HG02798 (cell line): Measurements from ENCODE around the gene BRD1.
"Not testable (repeated sequence)": the region's sequence is repeated elsewhere in the genome, so short reads cannot be mapped to it uniquely, and the experiment has no call there.

Experiments
- ATAC-seq: cut with Tn5 transposase; IDR thresholded peaks from one replicate; pipeline ENCODE4 v1.9.1; 2021; ENCODE audit warnings: mild to moderate bottlenecking; ENCODE audit not compliant: unreplicated experiment, poor library complexity

The BRD1 gene

DNA sequence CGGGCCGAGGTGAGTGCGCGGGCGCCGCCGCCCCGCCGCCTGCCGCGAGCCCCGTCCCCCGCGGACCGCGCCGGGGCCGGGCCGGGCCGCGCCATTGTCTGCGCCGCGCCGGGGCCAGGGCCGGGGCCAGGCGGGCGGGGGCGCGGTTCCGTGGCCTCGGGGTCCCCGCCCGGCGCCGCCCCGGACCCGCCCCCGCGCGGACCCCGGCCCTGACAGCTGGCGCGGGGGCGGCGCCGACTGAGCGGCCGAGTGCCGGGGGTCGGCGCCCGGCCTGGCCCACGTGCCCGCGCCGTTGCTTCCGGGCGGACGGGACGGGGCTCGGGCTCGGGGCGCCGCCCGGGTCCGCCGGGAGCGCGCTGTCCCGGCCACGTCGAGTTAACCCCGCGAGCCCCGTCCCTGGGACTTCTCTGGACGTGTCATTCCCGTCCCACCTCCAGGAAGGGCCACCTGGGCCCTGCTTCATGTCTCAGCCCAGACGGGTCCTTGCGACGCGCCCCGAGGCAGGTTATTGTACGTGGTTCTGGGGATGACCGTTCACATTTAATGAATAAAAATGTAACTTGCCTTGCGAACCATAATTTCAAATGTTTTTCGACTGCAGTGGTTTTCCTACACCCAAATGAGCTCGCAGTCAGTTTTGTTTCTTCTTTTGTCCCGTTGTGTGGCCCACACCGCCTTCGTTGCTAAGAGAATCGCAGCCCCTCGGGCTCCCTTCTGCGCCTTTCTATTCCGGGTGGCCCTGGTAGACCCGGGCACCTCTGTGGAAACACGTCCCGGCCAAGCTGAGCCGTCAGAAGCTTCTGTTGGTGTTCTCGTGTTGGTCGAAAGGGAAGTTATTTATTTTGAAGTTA, 26.5 kb upstream of the BRD1 start:
- ATAC-seq = peak; percentile 36

DNA sequence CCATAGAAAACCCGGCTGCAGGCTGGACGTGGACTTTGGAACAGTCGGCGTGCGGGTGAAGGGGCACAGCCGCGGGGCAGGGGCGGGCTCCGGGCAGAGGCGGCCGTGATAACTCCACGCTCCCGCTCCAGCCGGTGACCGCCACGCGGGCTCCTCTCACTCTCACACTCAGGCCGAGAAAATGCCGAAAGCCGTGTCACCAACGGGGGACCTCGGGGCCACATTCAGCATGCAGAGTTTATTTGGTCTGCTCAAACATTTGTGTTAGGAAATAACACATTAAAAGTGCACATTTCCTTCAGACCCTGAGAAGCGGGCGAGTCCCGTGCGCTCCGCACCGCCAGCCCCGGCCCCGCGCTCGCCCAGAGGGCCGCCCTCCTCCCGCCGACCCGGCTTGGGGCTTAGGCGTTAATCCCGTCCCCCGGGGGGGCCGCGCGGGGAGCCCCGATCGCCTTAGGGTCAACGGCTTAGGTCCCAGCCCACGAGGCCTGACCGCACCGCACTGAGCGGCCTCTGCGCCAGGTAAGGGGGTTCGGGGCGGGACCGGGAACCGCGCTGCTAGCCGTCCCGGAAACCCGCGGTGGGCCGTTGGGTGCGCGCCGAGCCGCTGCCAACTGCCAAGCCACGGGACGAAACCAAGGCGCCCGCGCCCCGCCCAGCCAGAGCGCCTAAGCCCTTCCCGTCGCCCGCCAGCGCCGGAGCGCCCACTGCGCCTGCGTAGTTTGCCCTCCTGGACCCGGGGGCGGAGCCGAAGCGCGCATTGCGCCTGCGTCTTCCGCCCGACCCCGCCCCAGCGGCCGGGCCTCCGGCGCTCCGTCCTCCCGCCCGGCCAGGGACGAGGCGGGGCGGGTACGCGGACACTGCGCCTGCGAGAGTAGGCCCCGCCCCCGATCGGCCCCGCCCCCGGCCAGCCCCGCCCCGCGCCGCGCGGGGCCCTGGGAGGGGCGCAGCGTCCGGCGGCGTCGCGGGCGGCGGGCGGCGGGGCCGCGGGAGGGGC, 25.5 kb upstream of the BRD1 start, which contains the start of gene ZBED4:
Gene ZBED4 (plus strand): TSS at position 947 of the 997 bp plus-strand sequence. CDS start 29,819 bp downstream, outside the sequence.
- peak; percentile 86 for ATAC-seq

DNA sequence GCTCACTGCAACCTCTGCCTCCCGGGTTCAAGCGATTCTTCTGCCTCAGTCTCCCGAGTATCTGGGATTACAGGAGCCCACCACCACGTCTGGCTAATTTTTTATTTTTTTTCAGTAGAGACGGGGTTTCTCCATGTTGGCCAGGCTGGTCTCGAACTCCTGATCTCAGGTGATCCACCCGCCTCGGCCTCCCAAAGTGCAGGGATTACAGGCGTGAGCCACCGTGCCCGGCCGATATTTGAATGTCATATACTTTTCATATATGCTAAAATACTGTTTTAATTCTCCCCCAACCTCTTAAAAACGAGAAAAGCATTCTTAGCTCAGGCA, 24.9 kb upstream of the BRD1 start:
- ATAC-seq = not testable (repeated sequence)

DNA sequence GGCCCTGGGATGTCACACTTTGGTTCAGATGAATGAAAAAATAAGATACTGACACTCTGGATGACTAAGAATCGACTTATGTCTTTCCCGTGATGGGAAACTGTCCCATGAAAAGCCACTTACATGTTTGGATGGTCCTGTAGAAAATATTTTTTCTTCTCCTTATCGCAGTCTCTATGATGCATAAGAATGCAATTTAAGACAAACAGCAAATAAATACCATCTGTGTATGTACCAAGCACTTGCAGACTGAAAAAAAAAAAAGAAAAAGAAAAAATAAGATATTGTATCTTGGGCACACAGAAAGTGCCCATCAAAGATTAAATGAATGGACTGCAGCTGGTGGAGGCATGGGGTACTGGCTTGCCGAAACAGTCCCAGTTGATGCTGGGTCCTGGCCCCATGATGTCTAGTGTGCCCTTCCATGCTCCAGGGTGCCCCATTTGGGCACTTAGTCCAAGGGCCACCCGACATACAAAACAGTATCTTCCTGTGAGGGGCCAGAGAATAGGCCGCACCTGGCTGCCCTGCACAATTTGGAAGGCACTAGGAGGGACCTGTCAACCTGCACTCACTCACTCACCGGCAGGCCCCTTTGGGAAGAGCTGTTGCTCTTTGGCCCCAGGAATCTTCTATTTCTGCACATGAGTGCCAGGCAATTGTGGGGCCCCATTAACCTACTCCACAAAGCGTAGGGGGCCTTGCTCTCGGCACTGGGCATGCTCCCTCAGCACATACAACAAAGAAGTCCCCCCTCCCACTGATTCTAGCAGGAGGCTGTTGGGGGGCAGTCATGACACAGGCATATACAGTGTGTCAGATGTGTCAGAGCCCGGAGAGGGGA, 23.5 kb upstream of the BRD1 start:
- no peak for ATAC-seq

DNA sequence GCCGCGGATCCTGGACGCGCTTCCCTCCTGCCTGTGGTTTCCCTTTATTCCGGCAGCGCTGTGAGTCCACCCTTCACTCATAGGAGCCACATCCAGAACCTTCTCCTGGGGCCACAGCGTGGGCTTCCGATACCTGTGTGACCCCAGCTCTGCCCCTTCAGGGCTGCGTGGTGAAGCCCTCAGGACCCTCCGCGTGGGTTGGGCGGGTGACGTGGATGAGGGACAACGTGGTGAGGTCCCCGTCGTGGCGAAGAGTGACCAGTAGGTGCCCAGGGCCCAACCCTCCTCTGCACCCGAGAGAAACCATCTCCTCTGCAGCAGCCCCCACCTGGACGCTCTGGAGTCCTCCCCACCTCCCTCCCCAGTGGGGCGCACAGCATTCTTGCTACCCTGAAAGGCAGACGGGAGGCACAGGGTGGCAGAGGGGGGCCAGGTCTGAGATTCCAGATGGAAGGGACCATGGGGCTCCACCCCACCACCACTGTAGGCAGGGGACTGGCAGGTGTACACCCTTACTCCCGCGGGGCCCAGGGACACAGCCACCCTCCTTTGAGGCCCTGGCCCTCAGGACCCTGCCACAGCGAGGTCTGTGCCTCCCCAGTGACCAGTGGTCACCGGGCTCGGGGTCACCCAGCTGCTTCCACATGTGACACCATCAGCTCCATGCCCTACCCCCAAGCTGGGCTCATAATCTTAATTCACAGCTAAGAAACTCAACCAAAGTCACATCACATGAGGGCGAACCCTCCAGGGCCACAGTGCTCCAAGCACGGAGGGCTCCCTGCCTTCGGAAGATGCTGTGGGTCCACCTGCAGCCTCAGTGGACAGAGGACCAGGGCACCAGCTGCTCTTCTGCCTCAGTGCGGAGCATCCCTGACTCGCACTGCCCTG, 22.6 kb upstream of the BRD1 start:
- no peak for ATAC-seq

DNA sequence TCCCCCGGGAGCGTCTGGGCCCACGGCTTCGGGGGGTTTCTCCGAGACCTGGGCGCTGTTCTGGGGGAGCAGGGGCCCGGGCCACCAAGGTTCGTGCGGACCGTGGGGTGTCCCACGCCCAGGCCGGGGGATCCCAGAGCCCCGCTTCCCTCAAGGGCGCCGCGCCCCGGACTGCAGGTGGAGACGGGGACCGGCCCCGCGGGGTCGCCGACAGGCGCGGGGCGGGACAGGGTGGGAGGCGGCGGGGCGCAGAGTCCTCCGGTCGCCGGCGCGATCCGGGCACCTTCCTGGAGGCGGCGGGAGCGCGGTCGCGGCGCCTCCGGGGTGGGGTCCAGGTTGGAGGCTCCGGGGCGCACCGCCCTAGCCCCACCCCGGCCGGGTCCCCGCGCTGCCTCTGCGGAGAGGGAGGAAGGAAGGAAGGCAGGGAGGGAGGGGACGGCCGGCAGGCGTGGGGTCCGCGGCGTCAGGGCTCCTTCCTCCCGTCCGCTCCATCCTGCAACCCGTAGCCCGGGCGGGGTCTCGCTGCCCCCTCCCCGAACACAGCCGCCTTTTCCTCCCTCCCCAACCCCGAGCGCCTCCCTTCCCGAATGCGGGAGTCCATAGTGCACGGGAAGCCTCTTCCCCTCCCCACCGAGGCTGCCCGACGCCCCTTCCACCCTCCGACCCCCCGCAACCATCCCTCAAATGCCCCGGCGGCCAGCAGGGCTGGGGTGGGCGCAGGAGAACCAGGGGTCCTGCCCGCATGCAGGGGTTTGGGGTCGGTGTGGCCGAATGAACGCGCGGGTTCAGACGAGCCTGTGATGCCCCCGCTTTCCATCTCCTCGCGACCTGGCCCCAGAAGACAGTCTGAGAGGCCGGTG, 21.7 kb upstream of the BRD1 start:
- ATAC-seq = no peak

DNA sequence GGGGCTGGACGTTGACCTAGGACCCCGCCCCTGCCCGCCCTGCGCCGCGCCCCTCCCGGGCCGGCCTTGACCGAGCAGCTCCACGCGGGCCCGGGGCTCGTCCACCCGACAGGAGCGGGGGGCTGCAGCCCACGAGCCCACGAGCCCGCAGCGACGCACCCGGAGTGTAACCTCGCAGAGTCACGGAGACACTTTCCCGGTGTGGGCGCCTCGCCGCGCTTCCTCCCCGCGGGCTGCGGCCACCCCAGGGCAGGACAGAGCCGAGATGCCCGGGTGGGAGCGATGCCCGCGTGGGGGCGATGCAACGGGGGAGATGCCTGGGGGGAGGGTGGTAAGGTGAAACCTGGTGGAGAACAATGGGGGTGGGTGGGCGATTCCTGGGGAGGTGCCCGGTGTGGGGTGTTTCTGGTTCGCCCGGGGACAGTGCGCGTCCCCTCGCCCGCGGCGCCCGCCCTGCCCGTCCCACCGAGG, 21.1 kb upstream of the BRD1 start:
- ATAC-seq = no peak

DNA sequence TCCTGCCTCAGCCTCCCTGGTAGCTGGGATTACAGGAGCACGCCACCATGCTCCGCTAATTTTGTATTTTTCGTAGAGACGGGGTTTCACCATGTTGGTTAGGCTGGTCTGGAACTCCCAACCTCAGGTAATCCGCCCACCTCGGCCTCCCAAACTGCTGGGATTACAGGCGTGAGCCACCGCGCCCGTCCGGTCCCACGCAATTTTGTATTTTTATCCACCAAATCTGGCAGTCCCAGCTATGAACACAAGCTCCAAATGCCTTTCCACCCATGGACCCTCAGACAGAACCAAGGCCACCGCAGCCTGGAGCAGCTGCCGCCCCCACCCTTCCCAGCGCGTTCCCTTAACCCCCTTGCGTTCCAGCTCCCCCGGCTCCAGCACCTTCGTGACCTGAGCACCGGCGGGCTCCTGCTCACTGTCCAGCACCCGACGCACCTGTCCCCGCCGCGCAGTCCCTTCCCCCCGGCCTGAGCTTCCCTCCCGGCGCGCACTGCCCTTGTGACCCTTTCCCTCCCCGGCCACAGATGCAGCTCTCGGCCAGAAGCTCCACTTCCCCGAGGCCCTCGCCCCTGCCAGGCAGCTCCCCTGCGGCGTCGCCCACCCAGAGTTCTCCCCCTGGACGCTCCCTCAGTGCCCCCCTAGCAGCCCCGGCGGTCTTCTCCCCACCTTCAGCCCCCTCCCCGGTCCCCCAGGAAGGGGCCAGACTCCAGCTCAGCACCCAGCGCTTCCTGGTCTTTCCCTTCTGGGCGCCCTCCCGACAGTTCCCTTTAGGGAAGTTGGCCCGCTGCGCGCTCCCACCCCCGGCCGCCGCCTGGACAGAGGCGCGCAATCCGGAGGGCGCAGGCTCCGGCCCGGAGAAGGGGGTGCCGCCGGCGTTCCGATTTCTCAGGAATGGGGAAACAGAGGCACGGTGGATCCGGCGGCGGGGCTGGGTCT, 20.3 kb upstream of the BRD1 start:
- no peak for ATAC-seq

DNA sequence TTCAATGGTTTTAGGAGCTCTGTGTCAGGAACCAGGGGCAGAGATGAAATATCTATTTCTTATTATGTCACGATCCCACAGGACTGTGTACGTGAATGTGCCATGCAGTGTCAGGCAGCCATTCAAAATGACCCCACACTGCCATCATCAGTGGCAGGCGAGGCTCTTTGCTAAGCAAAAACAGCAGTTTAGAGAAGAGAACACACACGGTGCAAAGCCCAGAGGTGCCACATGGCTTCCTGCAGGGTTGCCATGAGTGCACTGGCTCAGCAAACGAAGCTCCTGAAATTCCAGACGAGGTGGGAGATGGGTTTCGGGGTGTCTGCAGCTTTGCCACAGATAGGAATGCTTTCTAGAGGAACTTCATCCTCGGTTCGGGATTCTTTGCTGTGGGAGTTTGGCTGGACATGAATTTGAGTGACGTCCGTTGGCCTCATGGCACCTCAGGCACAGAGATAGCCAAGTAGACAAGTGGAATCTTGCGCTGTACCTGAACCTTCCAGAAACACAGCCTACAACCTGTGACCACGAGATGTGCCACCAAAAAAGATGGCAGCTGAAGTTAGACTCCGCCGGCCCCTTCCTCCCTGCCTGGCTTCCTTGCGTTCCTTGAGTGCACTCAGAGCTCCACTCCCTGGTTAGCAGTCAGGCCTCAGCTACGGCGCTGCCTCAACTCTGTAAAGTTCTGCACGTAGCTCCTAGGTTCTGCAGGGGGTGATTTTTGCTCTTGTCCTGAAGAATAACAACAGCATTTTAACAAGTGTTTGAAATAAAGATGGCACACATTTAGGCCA, 18.2 kb upstream of the BRD1 start:
- ATAC-seq = no peak

DNA sequence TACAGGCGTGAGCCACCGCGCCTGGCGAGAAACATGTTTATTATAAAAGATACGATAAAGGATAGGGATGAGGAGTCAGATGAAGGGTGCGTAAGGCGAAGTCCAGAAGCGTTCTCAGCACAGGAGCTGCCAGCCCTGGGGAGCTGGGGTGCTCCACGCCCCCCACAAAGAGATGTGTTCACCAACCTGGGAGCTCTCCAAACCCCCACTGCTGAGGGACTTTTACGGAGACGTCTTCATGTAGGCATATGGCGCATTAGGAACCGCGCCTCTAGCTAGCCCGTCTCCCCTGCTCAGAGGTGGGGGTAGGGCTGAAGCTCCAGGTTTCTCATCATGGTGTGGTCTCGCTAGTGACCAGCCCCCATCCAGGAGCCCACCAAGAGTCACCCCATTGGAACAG, 17.6 kb upstream of the BRD1 start:
- ATAC-seq = no peak

DNA sequence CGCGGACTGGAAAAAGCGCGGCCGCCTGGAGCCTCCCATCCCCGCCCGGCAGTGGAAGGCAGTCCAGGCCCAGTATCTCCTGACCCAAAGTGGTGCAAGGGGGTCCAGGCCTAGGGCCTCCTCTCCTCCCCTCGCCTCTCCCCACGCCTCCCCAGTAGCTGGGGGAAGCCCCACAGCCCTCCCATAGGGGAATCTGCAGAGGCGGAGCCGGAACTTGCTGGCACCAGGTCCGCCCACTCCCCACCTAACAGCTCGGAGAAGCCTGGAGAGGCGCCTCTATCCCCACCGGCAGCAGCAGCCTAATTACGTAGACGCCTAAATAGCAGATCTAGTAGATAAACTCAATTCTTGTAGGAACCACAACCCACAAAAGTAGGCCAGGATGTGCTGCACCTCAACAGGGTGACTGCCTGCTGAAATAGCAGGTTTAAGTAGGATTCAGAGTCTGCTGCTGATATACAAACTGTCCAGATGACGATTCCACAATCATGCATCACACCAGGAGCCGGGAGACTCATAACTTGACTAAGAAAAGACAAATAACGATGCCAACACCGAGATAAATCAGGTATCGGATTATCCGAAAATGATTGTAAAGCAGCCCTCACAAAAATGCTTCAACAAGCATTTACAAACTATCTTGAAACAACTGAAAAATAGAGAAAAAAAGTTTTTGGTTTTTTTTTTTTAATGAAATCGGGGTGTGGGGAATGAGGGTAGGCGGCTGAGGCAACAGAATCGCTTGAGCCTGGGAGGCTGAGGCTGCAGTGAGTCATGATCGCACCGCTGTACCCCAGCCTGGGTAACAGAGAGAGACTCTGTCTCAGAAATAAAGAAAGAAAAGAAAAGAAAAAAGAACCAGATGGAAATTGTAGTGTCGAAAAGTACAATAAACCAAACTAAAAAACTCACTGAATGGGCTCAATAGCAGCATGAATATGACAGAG, 11.4 kb upstream of the BRD1 start:
- peak; percentile 53 for ATAC-seq

DNA sequence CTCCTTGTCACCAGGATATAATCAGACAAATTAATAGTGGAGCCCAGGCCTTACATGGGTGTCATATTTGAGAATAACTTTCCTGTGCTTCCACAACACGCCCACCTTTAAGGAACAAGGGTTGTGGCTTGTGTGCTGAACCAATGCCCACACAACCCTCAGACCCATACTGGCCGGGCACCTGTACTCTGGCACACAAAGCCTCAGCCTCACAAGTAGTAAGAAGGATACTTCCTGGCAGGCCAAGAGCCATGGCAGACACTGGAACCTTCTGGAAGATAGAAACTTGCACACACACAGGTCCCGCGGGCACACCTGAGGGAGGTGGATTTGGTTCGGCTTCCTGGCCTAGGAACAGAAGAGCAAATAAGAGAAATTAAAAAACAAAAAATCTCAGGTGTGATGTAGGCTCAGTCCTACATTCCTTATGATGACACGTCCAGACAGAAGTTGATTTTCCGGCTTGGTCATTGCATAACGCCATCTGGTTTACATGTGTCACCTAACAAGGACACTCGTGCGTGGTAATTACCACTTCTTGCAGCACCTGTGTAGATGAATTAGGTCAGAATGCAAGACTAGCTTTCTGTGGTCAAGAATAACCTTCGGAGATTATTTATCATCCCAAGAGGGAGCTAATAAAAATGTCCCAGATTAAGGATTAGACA, 5.8 kb upstream of the BRD1 start:
- no peak for ATAC-seq

DNA sequence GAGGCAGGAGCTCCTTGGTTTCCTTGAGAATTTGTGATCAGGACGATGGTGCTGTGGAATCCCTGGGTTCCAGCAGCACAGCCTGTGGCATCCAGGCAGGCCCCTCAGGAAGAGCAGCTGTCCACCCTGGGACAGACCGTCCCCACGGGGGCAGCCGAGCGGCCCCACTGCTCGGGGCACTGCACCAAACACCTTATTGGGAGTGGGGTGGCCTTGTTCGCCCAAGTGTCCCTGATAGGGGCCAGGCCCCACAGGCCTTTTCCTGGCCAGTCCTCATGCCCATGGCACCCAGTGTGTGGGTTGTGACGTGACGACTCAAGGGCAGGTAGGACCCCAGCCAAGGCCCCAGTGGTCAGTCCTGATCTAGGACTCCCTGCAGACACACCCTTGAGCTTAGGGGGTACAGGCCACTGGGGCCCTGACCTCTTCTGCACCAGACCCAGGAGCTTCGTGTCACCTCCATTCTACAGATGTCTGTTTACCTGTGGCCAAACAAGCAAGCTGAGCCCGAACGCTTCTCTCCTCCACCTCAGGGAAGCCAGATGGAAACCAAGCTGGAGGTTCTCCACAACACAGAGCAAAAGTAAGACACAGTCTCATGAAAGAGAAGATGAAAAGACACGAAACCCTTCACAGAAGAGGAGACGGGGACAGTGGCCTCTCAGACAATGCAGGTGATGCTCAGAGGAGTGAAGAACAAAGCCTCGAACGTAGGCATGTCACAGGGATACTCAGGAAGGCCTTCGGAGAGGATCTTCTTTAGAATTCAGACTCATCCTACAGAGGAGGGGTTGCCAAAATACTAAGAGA, 1.6 kb upstream of the BRD1 start:
- no peak for ATAC-seq

DNA sequence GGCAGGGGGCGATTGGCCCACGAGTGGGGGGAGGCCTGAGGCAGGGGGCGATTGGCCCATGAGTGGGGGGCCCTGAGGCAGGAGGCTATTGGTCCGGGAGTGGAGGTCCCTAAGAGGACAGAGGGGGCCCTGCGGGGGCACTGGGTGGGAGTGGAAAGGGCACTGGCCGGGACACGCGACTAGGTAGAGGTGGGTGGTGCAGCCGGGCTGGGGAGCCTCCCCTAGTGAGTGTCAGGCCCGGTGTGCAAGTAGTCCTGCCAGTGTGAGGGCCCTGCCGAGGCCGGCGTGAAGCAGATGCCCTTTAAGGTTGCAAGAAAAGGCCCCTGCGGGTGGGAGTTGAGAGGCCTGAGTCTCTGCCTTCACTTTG, 909 bp upstream of the BRD1 start:
- no peak for ATAC-seq
